Activated T-cell treated with anti-CD3 and anti-CD28 coated beads, Interleukin-2, amount 50 U/mL, for 24 hours (primary cell): ENCODE measurements around the gene NTF3.

ENCODE experiments used
- DNase-seq: peaks from one replicate; pipeline ENCODE4 v3.0.0-alpha.2; 2020
- H3K27ac Mint-ChIP-seq: 2 replicates; pipeline ENCODE4 v1.8.0; 2020; ENCODE audit warnings: mild to moderate bottlenecking, mixed read lengths
- H3K27me3 Mint-ChIP-seq: 2 replicates; pipeline ENCODE4 v1.8.0; 2020; ENCODE audit warnings: mixed read lengths
- H3K36me3 Mint-ChIP-seq: 2 replicates; pipeline ENCODE4 v1.8.0; 2020; ENCODE audit warnings: low read depth, mixed read lengths
- H3K4me1 Mint-ChIP-seq: 2 replicates; pipeline ENCODE4 v1.8.0; 2020; ENCODE audit warnings: low read depth, mixed read lengths
- H3K4me3 Mint-ChIP-seq: 2 replicates; pipeline ENCODE4 v1.8.0; 2020; ENCODE audit warnings: mild to moderate bottlenecking, moderate library complexity, mixed read lengths
- H3K9me3 Mint-ChIP-seq: 2 replicates; pipeline ENCODE4 v1.8.0; 2020; ENCODE audit warnings: mixed read lengths

NTF3 gene

DNA sequence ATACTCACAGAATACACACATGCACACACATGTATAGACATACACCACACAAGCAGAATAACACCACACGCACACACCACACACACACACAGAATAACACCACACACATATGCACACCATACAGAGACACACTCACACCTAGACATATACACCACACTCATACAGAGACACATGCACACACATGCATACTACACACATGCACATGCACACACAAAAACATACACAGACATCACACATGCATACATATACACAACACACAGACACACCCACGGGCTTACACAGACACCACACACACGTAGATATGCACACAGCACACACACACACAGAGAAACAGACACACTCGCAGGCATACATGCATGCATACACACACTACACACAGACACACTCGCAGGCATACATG lies 49.7 kb downstream of the NTF3 start:
- Mint-ChIP-seq H3K27ac (no peak overlapping the region), H3K4me3 (no peak overlapping the region), H3K4me1 (no peaks in the 10 kb centered on the region), H3K36me3 (no peaks in the 10 kb centered on the region), H3K9me3 (no peaks in the 10 kb centered on the region), H3K27me3 (peaks cover 8% of the 10 kb centered on the region)
- no peak for DNase-seq

- Mint-ChIP-seq H3K4me1 (no peaks in the 10 kb centered on the region), H3K27ac (no peak overlapping the region), H3K27me3 (no peaks in the 10 kb centered on the region), H3K9me3 (no peaks in the 10 kb centered on the region), H3K4me3 (no peak overlapping the region), H3K36me3 (no peaks in the 10 kb centered on the region)
- DNase-seq = no peak
These were observed 52.5 kb downstream of the NTF3 start for GRCh38 chr12:5484426-5484825.

DNA sequence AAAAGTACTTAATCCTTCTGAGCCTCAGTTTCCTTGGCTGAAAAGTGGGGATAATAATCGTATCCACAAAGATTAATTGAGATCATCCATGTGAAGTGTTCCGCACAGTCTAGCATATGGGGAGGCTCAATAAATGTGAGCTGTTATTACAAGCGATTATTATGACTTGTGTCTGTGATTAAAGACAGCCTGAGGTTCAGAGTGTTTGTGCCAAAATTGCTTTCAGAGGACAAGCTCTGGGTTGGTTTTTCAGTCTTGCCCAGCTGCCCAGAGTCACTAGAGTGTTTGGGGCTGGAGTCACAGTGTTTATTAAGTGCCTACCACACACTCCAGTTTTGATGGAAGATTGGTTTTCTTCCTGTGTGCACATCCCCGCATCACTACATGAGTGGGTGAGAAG lies 53.5 kb downstream of the NTF3 start:
- Mint-ChIP-seq H3K4me3 (no peak overlapping the region), H3K27me3 (no peaks in the 10 kb centered on the region), H3K27ac (no peak overlapping the region), H3K9me3 (no peaks in the 10 kb centered on the region), H3K4me1 (no peaks in the 10 kb centered on the region), H3K36me3 (no peaks in the 10 kb centered on the region)
- DNase-seq = no peak

- no peaks in the 10 kb centered on the region for H3K9me3 Mint-ChIP-seq
- H3K4me1 Mint-ChIP-seq = no peaks in the 10 kb centered on the region
- H3K36me3 Mint-ChIP-seq = no peaks in the 10 kb centered on the region
- DNase-seq = no peak
- H3K27me3 Mint-ChIP-seq = no peaks in the 10 kb centered on the region
- H3K27ac Mint-ChIP-seq = no peak overlapping the region
- H3K4me3 Mint-ChIP-seq = no peak overlapping the region
These were observed 55.2 kb downstream of the NTF3 start for GRCh38 chr12:5487076-5487475.

DNA sequence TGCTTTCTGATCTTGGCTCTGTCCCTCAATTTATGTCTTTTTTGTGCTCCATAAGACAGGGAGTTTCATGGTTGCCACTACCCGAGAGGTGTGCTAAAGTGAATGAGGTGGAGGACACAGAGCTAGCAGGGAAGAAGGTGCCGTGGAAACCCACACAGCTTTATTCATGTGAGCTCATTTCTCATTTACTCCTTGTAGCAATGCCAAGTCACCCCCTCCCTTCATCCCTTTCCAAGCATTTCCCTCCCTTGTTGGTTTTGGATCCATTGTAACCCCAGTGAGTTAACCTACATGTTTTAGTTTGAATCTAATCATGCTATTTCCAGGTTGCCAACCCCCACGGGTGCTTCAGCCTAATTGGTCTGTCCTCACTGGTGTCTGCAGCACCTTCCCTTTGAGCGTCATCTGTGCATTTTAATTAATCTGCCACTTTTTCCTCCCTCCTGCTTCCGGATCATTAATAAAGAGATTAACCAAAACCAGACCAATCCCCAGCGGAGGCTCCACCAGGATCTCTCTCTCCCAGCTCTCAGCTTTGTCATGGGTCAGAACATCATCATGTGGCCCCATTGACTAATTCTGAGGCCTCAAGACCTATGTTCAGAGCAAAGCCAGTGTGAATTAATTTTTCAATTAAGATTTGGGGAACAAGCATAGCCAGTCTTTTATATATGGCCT lies 56.2 kb downstream of the NTF3 start:
- H3K4me3 Mint-ChIP-seq = no peak overlapping the region
- H3K27me3 Mint-ChIP-seq = no peaks in the 10 kb centered on the region
- DNase-seq = no peak
- no peaks in the 10 kb centered on the region for H3K36me3 Mint-ChIP-seq
- no peaks in the 10 kb centered on the region for H3K9me3 Mint-ChIP-seq
- no peak overlapping the region for H3K27ac Mint-ChIP-seq
- H3K4me1 Mint-ChIP-seq = no peaks in the 10 kb centered on the region

DNA sequence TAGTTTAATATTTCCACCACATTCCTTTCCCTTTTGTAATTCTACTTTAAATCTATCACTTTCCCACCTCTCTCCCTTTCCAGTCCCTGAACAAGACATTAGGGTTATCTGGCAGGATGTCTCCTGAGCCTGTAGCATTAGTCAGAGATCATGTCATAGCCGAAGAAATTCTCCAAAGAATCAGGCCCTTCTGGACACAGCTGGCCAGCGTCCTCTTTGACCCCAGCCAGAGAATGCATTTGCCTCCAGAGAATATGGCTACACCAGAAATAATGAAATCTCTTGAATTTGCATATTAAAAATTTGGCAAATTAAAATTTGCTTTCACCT lies 56.7 kb downstream of the NTF3 start:
- Mint-ChIP-seq H3K9me3 (no peaks in the 10 kb centered on the region), H3K27me3 (no peaks in the 10 kb centered on the region), H3K4me1 (no peaks in the 10 kb centered on the region), H3K4me3 (no peak overlapping the region), H3K36me3 (no peaks in the 10 kb centered on the region), H3K27ac (no peak overlapping the region)
- no peak for DNase-seq

GRCh38 chr12:5489017-5489416 lies 57.1 kb downstream of the NTF3 start:
- no peak for DNase-seq
- Mint-ChIP-seq H3K27ac (no peak overlapping the region), H3K27me3 (no peaks in the 10 kb centered on the region), H3K9me3 (no peaks in the 10 kb centered on the region), H3K4me1 (no peaks in the 10 kb centered on the region), H3K4me3 (no peak overlapping the region), H3K36me3 (no peaks in the 10 kb centered on the region)

- DNase-seq = no peak
- Mint-ChIP-seq H3K9me3 (no peaks in the 10 kb centered on the region), H3K27me3 (no peaks in the 10 kb centered on the region), H3K4me3 (no peak overlapping the region), H3K36me3 (no peaks in the 10 kb centered on the region), H3K27ac (no peak overlapping the region), H3K4me1 (no peaks in the 10 kb centered on the region)
These were observed 58.0 kb downstream of the NTF3 start for GRCh38 chr12:5489760-5490406.

DNA sequence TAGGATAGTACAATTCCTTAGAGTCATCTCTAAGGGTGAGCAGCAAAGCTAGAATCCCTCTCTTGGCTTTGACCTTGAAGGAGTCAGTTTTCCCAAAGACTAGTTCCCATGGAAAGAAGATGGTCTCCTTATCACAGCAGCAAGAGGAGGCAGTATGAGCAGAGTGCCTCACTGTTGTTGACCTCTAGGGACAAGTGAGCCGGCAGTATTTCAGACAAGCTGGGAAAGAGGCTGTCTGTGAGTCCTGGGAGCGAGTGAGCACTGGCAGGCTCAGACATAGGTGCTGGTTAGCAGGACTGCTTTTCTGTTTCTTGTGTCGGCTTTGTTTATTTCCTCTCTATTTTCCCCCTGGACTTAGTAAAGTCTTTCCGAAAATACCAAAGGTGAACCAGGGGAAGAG lies 60.7 kb downstream of the NTF3 start:
- Mint-ChIP-seq H3K9me3 (no peaks in the 10 kb centered on the region), H3K27me3 (no peaks in the 10 kb centered on the region), H3K27ac (no peak overlapping the region), H3K4me3 (no peak overlapping the region), H3K4me1 (no peaks in the 10 kb centered on the region), H3K36me3 (no peaks in the 10 kb centered on the region)
- no peak for DNase-seq

GRCh38 chr12:5493018-5493417 lies 61.1 kb downstream of the NTF3 start:
- no peaks in the 10 kb centered on the region for H3K9me3 Mint-ChIP-seq
- no peaks in the 10 kb centered on the region for H3K27me3 Mint-ChIP-seq
- DNase-seq = no peak
- H3K4me1 Mint-ChIP-seq = no peaks in the 10 kb centered on the region
- no peak overlapping the region for H3K27ac Mint-ChIP-seq
- H3K36me3 Mint-ChIP-seq = no peaks in the 10 kb centered on the region
- H3K4me3 Mint-ChIP-seq = no peak overlapping the region

GRCh38 chr12:5494343-5494742 lies 62.4 kb downstream of the NTF3 start:
- no peak for DNase-seq
- Mint-ChIP-seq H3K4me3 (no peak overlapping the region), H3K27me3 (no peaks in the 10 kb centered on the region), H3K27ac (no peak overlapping the region), H3K36me3 (no peaks in the 10 kb centered on the region), H3K9me3 (no peaks in the 10 kb centered on the region), H3K4me1 (no peaks in the 10 kb centered on the region)

DNA sequence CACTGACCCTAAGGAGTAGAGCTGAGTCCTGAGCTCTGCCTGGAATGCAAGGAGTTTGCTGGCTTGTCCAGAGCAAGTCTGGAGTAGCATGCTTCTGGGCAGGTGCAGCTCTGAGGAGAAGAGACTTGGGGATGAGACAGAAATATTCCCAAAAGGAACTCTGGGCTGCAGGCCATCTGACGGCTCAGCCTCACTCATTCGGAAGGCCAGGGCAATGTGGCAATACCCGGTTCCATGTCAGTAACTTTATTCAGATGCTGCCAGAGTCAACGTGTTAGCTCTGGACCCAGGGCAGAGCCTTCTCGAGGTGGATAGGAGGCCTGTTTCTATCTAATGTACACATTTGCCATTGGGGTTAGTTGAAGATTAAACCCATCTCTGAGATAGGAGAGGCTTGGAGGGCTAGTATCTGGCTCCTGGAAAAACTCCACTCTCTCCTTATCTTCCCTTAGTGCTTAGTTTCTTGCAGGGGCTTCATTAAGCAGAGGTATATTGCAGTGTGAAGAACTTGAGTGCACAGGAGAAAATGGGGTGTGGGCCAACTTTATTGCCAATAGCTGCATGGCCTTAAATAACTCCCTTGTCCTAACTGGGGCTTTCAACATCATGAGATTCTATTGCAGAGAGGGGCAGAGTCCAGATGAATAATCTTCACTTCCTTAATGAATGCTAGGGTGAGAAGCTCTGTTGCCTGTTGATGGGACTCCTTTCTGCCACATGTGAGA lies 65.6 kb downstream of the NTF3 start:
- peaks cover 6% of the 10 kb centered on the region for H3K27me3 Mint-ChIP-seq
- H3K27ac Mint-ChIP-seq = no peak overlapping the region
- H3K9me3 Mint-ChIP-seq = no peaks in the 10 kb centered on the region
- no peak for DNase-seq
- no peaks in the 10 kb centered on the region for H3K36me3 Mint-ChIP-seq
- H3K4me3 Mint-ChIP-seq = no peak overlapping the region
- H3K4me1 Mint-ChIP-seq = no peaks in the 10 kb centered on the region

- no peak for DNase-seq
- Mint-ChIP-seq H3K4me3 (no peak overlapping the region), H3K36me3 (no peaks in the 10 kb centered on the region), H3K27ac (no peak overlapping the region), H3K4me1 (no peaks in the 10 kb centered on the region), H3K9me3 (no peaks in the 10 kb centered on the region), H3K27me3 (peaks cover 6% of the 10 kb centered on the region)
These were observed 66.2 kb downstream of the NTF3 start for GRCh38 chr12:5498076-5498475.

DNA sequence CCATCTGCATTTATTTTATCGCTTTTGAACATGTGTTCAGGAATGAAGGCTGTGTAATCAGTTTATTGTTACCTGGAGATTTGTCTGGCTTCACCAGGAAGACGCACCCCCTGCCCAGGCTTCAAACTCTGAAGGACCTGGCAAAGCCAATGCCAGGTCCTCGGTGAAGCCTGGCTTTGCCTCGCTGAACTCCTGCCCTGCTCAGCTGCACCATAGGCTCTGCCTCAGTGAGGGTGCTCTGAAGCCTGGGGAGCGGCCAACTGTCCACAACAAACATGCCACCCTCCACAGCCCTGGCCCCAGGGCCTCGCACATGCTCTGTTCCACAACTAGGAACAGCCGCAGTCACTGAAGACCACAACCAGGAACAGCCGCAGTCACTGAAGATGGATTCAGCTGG lies 66.9 kb downstream of the NTF3 start:
- Mint-ChIP-seq H3K27me3 (peaks cover 6% of the 10 kb centered on the region), H3K4me3 (no peak overlapping the region), H3K27ac (no peak overlapping the region), H3K4me1 (no peaks in the 10 kb centered on the region), H3K36me3 (no peaks in the 10 kb centered on the region), H3K9me3 (no peaks in the 10 kb centered on the region)
- no peak for DNase-seq

DNA sequence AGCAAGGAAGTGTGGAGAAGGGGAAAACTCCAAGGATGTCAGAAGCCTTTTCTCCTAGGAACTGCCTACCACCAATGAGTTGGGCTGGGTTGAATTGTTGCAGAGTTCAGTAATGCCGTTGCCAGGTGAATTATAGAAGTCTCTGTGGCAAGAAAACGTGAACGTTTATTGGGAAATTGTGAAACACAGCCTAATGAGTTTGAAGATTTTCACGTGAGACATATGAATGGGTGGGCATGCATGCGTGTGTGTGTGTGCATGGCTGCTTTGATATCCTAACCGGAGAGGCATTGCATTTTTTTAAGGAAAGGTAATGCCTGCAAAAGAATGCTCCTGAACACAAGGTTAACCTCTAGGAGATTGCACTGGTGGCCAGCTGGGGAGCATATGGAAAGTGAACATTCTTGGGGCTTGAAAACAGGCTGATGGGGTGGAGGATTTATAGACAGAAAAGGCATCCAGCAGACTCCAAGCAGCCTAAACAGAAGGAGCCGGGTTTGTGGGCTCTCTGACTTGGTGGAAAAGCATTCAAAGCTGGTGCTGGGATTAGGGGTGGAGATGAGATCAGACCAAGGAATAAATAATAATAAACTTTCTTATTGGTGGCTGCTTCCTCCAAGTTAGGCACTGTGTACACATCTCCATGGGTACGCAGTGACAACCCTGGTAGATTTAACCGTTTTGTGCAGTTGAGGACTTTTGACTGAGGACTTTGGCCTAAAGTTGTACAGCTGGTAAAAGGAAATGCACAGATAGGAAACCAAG lies 67.8 kb downstream of the NTF3 start:
- Mint-ChIP-seq H3K27me3 (peaks cover 6% of the 10 kb centered on the region), H3K9me3 (no peaks in the 10 kb centered on the region)
- no peak for DNase-seq

More for the DNA sequence above, 67.8 kb downstream of the NTF3 start:
- Mint-ChIP-seq H3K27ac (no peak overlapping the region), H3K36me3 (no peaks in the 10 kb centered on the region), H3K4me1 (no peaks in the 10 kb centered on the region), H3K4me3 (no peak overlapping the region)
